CD14-positive monocyte (primary cell): Measurements from ENCODE around the gene CYP4F2. TPM values are rescaled to one million over a fixed set of nuclear protein-coding genes. Genes with fewer than 3 reads are reported as not detected.

Experiments used
- DNase-seq, 3 donors: peaks; one replicate each; pipeline ENCODE4 v3.0.0-alpha.2; 2011 to 2022
- H2AFZ ChIP-seq: 2 replicates; pipeline ENCODE4 v1.6.0; 2012; ENCODE audit warnings: mild to moderate bottlenecking, low read depth, low read length, inconsistent platforms; ENCODE audit not compliant: insufficient read depth, poor library complexity, severe bottlenecking
- H3K27ac ChIP-seq, 2 donors: 1 replicate in 1 of 2; 2 replicates in 1 of 2; pipeline ENCODE4 v1.5.1; 2012 to 2013; ENCODE audit warnings: low read length in 2 of 2, control low read depth in 1 of 2, inconsistent platforms in 1 of 2, low read depth in 1 of 2, mild to moderate bottlenecking in 1 of 2
- H3K27me3 ChIP-seq, 2 donors: one replicate each; pipeline versions ENCODE4 v1.6.0 to v1.6.1; 2011 to 2013; ENCODE audit warnings: low read length in 2 of 2; ENCODE audit not compliant: control insufficient read depth in 2 of 2, insufficient read depth in 2 of 2
- H3K36me3 ChIP-seq, 2 donors: replicated peaks in 1 of 2; 1 replicate in 1 of 2; 2 replicates in 1 of 2; pipeline versions ENCODE4 v1.5.1 to v1.6.1; 2012 to 2013; ENCODE audit warnings: low read length in 2 of 2, control low read depth in 1 of 2, inconsistent platforms in 1 of 2, mild to moderate bottlenecking in 1 of 2; ENCODE audit not compliant: insufficient read depth in 2 of 2, control insufficient read depth in 1 of 2
- H3K4me1 ChIP-seq, 2 donors: 1 replicate in 1 of 2; 2 replicates in 1 of 2; pipeline versions ENCODE4 v1.5.1 to v1.6.1; 2012 to 2013; ENCODE audit warnings: low read length in 2 of 2, control low read depth in 1 of 2, inconsistent platforms in 1 of 2, mild to moderate bottlenecking in 1 of 2, moderate library complexity in 1 of 2; ENCODE audit not compliant: insufficient read depth in 2 of 2, control insufficient read depth in 1 of 2
- H3K4me2 ChIP-seq: replicated peaks from 2 replicates; pipeline ENCODE3; 2012; ENCODE audit warnings: low read length, moderate library complexity, mild to moderate bottlenecking; ENCODE audit not compliant: poor library complexity, severe bottlenecking; ENCODE audit errors: extremely low read depth
- H3K4me3 ChIP-seq, 3 experiments: fragments of 200-600 bp in 1 of 3; sonication (generic) in 1 of 3; replicated peaks in 1 of 3; 1 replicate in 2 of 3; 2 replicates in 1 of 3; pipeline ENCODE4 v1.5.1; 2011 to 2013; ENCODE audit warnings: low read length in 3 of 3, mild to moderate bottlenecking in 3 of 3, control low read depth in 2 of 3, low read depth in 2 of 3, inconsistent platforms in 1 of 3, moderate library complexity in 1 of 3
- H3K79me2 ChIP-seq: 2 replicates; pipeline ENCODE4 v1.6.0; 2012; ENCODE audit warnings: mild to moderate bottlenecking, control low read depth, inconsistent platforms, low read length, moderate library complexity; ENCODE audit not compliant: insufficient read depth
- H3K9ac ChIP-seq: 2 replicates; pipeline ENCODE4 v1.6.0; 2017; ENCODE audit warnings: low read length, mild to moderate bottlenecking; ENCODE audit not compliant: insufficient read depth, poor library complexity, severe bottlenecking
- H3K9me3 ChIP-seq, 2 donors: replicated peaks in 1 of 2; 1 replicate in 1 of 2; 2 replicates in 1 of 2; pipeline versions ENCODE4 v1.5.1 to v1.6.1; 2012 to 2013; ENCODE audit warnings: low read length in 2 of 2, control low read depth in 1 of 2; ENCODE audit not compliant: control insufficient read depth in 1 of 2, insufficient read depth in 1 of 2
- H4K20me1 ChIP-seq: 2 replicates; pipeline ENCODE4 v1.6.0; 2012; ENCODE audit warnings: mild to moderate bottlenecking, low read length, control low read depth, moderate library complexity; ENCODE audit not compliant: insufficient read depth
- H3K27ac Mint-ChIP-seq, 7 donors: one replicate each; pipeline ENCODE4 v1.8.0; 2020; ENCODE audit warnings: mild to moderate bottlenecking in 7 of 7, mixed read lengths in 7 of 7, moderate library complexity in 6 of 7, inconsistent platforms in 2 of 7
- H3K27me3 Mint-ChIP-seq, 3 donors: one replicate each; pipeline ENCODE4 v1.8.0; 2021 to 2022; ENCODE audit warnings: low read depth in 3 of 3, mild to moderate bottlenecking in 3 of 3, mixed read lengths in 3 of 3, moderate library complexity in 3 of 3, inconsistent platforms in 1 of 3
- H3K36me3 Mint-ChIP-seq, 2 donors: one replicate each; pipeline ENCODE4 v1.8.0; 2020; ENCODE audit warnings: mixed read lengths in 2 of 2, inconsistent platforms in 1 of 2, mild to moderate bottlenecking in 1 of 2
- H3K4me1 Mint-ChIP-seq: one replicate; pipeline ENCODE4 v1.8.0; 2020; ENCODE audit warnings: mild to moderate bottlenecking, mixed read lengths
- H3K4me3 Mint-ChIP-seq, 2 donors: one replicate each; pipeline ENCODE4 v1.8.0; 2020; ENCODE audit warnings: mild to moderate bottlenecking in 2 of 2, mixed read lengths in 2 of 2, moderate library complexity in 1 of 2
- H3K9me3 Mint-ChIP-seq, 7 donors: one replicate each; pipeline ENCODE4 v1.8.0; 2020 to 2022; ENCODE audit warnings: mixed read lengths in 7 of 7, mild to moderate bottlenecking in 6 of 7, moderate library complexity in 6 of 7, inconsistent platforms in 2 of 7
- WGBS: methylation state at CpG from one replicate; pipeline ENCODE4 v1.1.5; 2013; ENCODE audit warnings: missing lambda C conversion rate; ENCODE audit not compliant: insufficient coverage; 5-methylcytosine and 5-hydroxymethylcytosine counted together
- intact Hi-C, 2 donors: fragments of 100-400 bp; cut with micrococcal nuclease; formaldehyde crosslinking; loops; one replicate each; pipeline versions ENCODE4 v1.15.0 to v1.15.1; 2023
- polyA plus RNA-seq, 3 donors: library from polyadenylated mRNA; depleted of rRNA in 1 of 3; unstranded in 2 of 3; stranded (reverse) in 1 of 3; fragments of 300-500 nt in 2 of 3; fragments of >200 nt in 1 of 3; fragmentation: Illumina TruSeq in 2 of 3; gene quantifications; 1 replicate in 2 of 3; 2 replicates in 1 of 3; pipeline ENCODE4 v1.2.3, GENCODE V29; 2012 to 2021
- TF ChIP-seq, protein P1 (sequence below): fragments of 200-600 bp; IDR thresholded peaks from one replicate; pipeline ENCODE4 v1.8.0; 2022; ENCODE audit warnings: antibody characterized with exemption, mild to moderate bottlenecking

CYP4F2 gene
- polyA plus RNA-seq, 3 donors = not detected

DNA sequence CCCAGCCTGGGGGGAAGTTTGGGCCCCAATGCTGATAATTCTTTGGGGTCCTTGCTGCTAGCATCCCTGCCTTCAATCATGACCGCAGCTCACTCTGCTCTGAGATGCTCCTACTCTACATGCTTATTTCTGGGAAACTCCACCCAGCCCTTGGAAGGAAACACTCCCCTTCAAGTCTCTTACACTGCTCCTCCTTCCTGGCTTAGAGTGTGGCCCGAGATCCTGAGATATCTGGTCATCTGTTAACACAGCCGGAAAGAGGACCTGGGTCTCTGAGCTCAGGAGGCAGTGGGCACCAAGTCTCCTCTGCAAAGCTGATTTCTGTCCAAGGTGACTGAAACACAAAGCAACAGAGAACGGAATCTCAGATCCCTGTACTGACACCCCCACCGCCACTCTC lies 33.0 kb downstream of the CYP4F2 start:
- Mint-ChIP-seq H3K9me3 (no peaks in the 10 kb centered on the region), H3K4me1 (peaks cover 41% of the 10 kb centered on the region), H3K36me3 (no peaks in the 10 kb centered on the region), H3K27ac (peak overlapping the region in 1 of 7 donors; percentile 61), H3K4me3 (no peak overlapping the region), H3K27me3 (peaks cover 0 to 8% (median 2%) of the 10 kb centered on the region in 3 donors)
- no peak overlapping the region for H3K4me2 ChIP-seq
- H3K79me2 ChIP-seq = no peaks in the 10 kb centered on the region
- H4K20me1 ChIP-seq = no peaks in the 10 kb centered on the region
- WGBS = 71% methylated on average over 5 of the region's 5 CpGs
- H3K4me3 ChIP-seq = no peak overlapping the region
- H3K27ac ChIP-seq = no peak overlapping the region
- no peak overlapping the region for H3K9ac ChIP-seq
- H3K9me3 ChIP-seq = no peaks in the 10 kb centered on the region
- TF ChIP-seq, protein P1, sequence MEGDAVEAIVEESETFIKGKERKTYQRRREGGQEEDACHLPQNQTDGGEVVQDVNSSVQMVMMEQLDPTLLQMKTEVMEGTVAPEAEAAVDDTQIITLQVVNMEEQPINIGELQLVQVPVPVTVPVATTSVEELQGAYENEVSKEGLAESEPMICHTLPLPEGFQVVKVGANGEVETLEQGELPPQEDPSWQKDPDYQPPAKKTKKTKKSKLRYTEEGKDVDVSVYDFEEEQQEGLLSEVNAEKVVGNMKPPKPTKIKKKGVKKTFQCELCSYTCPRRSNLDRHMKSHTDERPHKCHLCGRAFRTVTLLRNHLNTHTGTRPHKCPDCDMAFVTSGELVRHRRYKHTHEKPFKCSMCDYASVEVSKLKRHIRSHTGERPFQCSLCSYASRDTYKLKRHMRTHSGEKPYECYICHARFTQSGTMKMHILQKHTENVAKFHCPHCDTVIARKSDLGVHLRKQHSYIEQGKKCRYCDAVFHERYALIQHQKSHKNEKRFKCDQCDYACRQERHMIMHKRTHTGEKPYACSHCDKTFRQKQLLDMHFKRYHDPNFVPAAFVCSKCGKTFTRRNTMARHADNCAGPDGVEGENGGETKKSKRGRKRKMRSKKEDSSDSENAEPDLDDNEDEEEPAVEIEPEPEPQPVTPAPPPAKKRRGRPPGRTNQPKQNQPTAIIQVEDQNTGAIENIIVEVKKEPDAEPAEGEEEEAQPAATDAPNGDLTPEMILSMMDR = no peak
- no peaks in the 10 kb centered on the region for H3K36me3 ChIP-seq
- intact Hi-C loops = loop anchor here in 1 of 2 donors (5.0 kb wide), 1 partner anchor 233 kb away; no protein-coding TSS in a partner anchor
- H2AFZ ChIP-seq = no peak overlapping the region
- no peaks in the 10 kb centered on the region for H3K27me3 ChIP-seq
- peaks cover 9 to 13% of the 10 kb centered on the region in 2 donors for H3K4me1 ChIP-seq
- DNase-seq = no peak

DNA sequence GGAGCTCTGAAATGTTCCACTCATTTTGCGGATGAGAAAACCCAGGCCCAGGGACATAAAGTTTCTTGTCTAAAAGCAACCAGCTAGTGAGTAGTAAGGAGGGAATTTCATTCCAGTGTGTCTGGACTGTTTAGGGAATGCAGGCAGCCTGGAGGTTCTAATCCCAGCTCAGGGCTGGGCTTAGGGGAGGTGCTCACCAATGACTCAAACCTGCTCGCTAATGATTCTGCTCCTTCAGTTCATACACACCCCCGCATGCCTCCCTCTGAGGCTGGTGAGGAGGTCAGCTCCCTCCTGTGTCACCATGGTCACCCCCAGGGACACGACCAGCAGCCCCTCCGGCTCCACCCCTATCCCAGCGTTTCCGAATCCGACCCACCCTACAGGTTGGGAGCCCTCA lies 34.6 kb downstream of the CYP4F2 start:
- DNase-seq = no peak
- Histone ChIP-seq H3K9me3 (no peaks in the 10 kb centered on the region), H3K27ac (no peak overlapping the region), H3K4me3 (no peak overlapping the region), H3K79me2 (no peaks in the 10 kb centered on the region), H4K20me1 (no peaks in the 10 kb centered on the region), H3K4me1 (no peaks in the 10 kb centered on the region), H2AFZ (no peak overlapping the region), H3K36me3 (no peaks in the 10 kb centered on the region), H3K9ac (no peak overlapping the region), H3K27me3 (no peaks in the 10 kb centered on the region), H3K4me2 (no peak overlapping the region)
- Mint-ChIP-seq H3K27me3 (peaks cover 1 to 11% (median 2%) of the 10 kb centered on the region in 3 donors), H3K4me1 (peaks cover 28% of the 10 kb centered on the region), H3K4me3 (no peak overlapping the region), H3K9me3 (no peaks in the 10 kb centered on the region), H3K27ac (peak overlapping the region in 1 of 7 donors; percentile 46), H3K36me3 (no peaks in the 10 kb centered on the region)
- TF ChIP-seq, protein P1 = no peak
- intact Hi-C loops = no loop called here
- 95% methylated on average over 7 of the region's 8 CpGs for WGBS
